ENCODE measurements around the gene PPIA.

DNA sequence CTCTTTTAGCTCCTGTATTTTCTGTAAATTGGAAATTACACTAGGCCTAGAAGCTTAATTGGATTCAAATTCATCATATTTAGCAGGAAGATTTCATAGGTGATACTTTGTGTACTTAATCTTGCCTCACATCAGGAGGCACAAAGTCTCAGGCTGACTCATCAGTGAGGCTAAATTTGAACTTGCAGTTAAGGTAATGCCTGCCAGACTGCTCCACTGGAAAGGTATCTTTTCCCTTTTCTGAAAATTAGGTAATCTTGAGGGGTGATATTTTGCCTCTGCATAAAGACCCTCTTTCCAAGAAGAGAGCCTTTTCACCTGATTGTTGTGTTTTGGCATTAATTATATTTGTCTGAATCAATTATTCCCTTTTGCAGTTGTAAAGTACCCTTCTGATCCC is 14.6 kb downstream of the PPIA start:
- TF ChIP-seq, protein P1, sequence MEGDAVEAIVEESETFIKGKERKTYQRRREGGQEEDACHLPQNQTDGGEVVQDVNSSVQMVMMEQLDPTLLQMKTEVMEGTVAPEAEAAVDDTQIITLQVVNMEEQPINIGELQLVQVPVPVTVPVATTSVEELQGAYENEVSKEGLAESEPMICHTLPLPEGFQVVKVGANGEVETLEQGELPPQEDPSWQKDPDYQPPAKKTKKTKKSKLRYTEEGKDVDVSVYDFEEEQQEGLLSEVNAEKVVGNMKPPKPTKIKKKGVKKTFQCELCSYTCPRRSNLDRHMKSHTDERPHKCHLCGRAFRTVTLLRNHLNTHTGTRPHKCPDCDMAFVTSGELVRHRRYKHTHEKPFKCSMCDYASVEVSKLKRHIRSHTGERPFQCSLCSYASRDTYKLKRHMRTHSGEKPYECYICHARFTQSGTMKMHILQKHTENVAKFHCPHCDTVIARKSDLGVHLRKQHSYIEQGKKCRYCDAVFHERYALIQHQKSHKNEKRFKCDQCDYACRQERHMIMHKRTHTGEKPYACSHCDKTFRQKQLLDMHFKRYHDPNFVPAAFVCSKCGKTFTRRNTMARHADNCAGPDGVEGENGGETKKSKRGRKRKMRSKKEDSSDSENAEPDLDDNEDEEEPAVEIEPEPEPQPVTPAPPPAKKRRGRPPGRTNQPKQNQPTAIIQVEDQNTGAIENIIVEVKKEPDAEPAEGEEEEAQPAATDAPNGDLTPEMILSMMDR (IDR thresholded peaks at IDR 0.05), result no peak
- TF ChIP-seq EP300 (IDR thresholded peaks at IDR 0.05), result no peak
- no peak for TF ChIP-seq POLR2A (IDR thresholded peaks at IDR 0.05)
